C4-2B (cell line): ENCODE results near the gene SYTL3.

Experiments used
- ZFX ChIP-seq: fragments of 450-650 bp; IDR thresholded peaks from 2 replicates; pipeline ENCODE4 v1.6.1; 2017
- TF ChIP-seq, protein P1 (sequence below): fragments of 450-650 bp; conservative IDR thresholded peaks from 2 replicates; pipeline ENCODE4 v1.5.1; 2017; ENCODE audit warnings: mild to moderate bottlenecking

DNA sequence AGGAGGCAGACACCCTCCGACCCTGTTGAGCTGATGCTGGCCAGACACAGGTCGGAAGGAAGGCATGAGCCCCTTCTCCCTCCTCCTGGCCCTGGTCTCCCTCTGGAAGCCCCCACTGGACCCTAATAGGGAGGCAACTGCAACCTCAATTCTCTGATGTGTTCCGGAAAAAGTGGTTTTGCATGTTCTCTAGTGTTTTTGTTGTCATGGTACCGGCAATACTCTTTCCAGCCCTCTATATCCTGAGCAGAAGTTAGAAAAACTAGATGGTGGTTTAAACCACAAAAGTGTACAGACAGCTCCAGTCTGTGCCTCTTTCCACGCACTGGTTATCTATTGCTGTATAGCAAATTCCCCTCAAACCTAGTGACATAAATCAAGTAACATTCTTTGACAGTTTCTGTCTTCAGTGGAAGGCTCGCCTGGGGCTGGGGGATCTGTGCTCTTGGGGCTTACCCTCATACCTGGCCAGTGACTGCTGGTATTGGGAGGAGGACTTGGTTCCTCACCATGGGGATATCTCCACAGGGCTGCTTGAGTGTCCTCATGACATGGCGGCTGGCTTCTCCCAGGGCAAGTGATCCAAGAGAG is 37.0 kb downstream of the SYTL3 start:
- TF ChIP-seq, protein P1, sequence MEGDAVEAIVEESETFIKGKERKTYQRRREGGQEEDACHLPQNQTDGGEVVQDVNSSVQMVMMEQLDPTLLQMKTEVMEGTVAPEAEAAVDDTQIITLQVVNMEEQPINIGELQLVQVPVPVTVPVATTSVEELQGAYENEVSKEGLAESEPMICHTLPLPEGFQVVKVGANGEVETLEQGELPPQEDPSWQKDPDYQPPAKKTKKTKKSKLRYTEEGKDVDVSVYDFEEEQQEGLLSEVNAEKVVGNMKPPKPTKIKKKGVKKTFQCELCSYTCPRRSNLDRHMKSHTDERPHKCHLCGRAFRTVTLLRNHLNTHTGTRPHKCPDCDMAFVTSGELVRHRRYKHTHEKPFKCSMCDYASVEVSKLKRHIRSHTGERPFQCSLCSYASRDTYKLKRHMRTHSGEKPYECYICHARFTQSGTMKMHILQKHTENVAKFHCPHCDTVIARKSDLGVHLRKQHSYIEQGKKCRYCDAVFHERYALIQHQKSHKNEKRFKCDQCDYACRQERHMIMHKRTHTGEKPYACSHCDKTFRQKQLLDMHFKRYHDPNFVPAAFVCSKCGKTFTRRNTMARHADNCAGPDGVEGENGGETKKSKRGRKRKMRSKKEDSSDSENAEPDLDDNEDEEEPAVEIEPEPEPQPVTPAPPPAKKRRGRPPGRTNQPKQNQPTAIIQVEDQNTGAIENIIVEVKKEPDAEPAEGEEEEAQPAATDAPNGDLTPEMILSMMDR = no peak
- TF ChIP-seq ZFX = no peak
